C1 segment of cervical spinal cord (tissue), 14 donors: ENCODE measurements around the gene SNX30.
"Not testable (repeated sequence)": the region's sequence is repeated elsewhere in the genome, so short reads cannot be mapped to it uniquely, and the experiment has no call there.

Experiments used
- DNase-seq, 14 donors: peaks; one replicate each; lab custom pipeline; 2025; lab: John Stamatoyannopoulos, UW

SNX30 gene, protein sequence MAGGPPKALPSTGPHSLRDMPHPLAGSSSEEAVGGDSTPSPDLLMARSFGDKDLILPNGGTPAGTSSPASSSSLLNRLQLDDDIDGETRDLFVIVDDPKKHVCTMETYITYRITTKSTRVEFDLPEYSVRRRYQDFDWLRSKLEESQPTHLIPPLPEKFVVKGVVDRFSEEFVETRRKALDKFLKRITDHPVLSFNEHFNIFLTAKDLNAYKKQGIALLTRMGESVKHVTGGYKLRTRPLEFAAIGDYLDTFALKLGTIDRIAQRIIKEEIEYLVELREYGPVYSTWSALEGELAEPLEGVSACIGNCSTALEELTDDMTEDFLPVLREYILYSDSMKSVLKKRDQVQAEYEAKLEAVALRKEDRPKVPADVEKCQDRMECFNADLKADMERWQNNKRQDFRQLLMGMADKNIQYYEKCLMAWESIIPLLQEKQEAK

DNA sequence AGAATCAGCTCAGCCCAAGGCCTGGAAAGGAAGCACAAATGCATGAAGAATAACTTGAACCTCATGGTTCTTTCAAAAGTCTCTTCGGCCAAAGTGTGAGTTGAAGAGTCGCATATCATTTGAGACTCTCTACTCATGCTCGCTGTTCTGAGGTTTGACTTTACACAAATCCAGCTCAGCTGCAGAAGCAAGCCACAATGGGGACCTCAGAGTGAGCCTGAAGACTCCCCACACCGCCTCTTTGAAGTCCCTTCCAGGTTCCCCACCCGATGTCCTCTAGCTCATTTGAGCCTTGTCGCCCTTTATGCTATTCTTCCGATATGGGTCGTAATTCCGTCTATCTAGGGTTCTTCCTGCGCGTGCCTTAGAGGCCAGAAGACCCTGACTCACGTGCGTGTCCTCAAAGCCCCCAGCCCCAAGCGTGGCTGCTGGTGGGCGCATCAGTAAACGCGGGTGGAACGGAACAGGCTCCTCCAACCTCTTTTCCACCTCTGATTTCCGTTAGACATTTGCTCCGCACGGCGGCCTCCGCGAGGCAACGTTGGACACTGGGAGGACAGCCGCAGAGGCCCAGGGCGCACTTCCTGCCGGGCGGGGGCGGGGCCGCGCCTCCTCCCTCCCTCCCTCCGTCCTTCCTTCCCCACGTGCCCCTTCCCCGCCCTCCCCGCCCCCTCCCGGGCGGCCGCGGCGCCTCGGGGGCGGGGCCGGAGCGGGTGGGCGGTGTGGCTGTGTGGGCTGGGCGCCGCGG lies at the start of gene SNX30:
Gene SNX30 (plus strand): TSS at position 745 of the 748 bp plus-strand sequence. CDS start 242 bp downstream, outside the sequence.
- DNase-seq = peak in 13 of 14 donors; percentile 68 to 93 (median 85)

- no peak for DNase-seq
These were observed 47.3 kb upstream of the SNX30 start for GRCh38 chr9:112703304-112703703.

DNA sequence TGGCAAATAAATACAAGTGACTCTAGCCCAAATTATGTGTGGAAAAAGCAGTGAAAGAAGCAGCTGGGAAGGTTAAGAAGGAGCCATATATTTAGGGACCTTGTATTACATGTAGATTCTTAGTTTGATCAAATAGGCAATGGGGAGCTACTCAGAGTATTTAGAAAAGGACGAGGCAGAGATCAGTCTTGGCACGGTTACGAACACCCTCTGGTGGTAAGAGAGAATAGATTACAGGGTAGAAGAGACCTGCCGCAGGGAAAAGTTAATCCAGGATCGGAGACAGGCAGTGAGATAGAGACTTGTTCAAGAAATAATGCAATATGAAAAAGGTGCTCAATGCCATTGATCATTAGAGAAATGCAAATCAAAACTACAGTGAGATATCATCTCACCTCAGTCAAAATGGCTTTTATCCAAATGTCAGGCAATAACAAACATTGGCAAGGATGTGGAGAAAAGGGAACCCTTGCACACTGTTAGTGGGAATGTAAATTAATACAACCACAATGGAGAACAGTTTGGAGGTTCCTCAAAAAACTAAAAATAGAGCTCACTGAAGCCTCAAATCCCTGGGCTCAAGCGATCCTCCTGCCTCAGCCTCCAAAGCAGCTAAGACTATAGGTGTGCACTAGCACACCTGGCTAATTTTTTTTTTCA lies 44.7 kb upstream of the SNX30 start:
- peak in 3 of 14 donors; percentile 5 to 18 (median 17) for DNase-seq

GRCh38 chr9:112711050-112711689 lies 39.4 kb upstream of the SNX30 start:
- no peak for DNase-seq

DNA sequence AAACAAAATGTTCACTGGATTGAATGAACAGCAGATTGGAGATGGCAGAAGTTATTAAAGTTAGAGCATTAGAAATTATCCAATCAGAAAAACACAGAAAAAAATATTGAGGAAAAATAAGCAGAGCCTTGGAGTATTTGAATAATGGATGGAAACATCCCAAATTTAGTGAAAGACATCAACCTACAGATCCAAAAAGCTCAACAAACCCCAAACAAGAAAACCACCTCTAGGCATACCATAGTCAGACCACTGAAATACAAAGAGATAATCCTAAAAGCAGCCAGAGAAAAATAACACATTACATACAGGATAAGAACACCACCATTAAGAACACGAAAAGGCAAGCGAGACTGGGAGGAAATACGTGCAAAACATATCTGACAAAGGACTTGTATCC lies 37.9 kb upstream of the SNX30 start:
- no peak for DNase-seq

- peak; percentile 49 to 96 (median 94) for DNase-seq
These were observed 32.8 kb upstream of the SNX30 start, which contains the start of gene INIP for GRCh38 chr9:112717661-112718331. TSS of gene INIP (minus strand) at chr9:112718117. CDS start at chr9:112716485, 1,632 bp downstream.

DNA sequence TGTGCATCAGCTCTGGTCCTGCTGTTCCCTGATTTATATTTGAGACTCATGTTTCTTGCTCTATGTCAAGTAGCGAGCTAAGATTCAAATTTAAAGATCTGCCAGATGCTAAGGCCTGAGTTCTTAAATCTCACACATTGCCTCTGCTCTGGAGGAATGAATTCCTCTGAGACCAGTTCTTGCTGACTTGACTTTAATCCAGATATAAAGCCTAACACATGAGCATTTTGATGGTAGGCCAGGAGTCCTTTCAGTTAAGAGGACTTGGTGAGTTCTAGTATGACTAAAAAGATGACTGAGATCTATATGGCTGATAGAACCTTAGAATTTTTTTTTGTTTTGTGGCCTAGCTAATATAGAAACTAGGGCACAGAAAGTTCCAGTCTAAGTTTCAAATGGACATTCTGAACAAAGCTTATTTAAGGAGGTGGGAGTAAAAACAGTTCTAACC lies 31.3 kb upstream of the SNX30 start:
- no peak for DNase-seq

GRCh38 chr9:112719696-112720095 lies 30.9 kb upstream of the SNX30 start:
- DNase-seq = no peak

DNA sequence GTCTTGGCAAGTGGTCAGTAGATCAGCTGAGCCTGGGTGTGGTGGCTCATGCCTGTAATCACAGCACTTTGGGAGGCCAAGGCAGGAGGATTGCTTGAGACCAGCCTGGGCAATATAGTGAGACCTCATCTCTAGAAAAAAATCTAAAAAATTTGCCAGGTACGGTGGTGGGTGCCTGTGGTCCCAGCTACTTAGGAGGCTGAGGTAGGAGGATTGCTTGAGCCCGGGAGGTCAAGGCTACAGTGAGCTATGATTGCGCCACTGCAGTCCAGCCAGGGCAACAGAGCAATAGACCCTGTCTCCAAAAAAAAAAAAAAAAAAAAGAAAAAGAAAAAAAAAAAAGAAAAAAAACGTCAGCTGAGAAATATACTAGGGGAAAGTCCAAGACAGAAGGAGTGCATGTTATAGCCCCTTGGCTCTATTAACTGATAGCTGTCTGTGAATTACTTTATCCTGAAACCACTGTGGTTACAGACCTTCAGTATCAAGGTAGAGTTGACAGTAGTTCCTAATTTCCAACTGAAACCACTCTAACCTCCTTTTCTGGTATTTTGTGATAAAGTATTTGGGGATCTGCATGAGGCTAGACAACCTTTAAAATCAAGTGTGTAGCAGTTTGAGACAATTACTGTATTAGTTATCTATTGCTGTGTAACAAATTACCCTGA lies 30.3 kb upstream of the SNX30 start:
- DNase-seq = no peak

DNA sequence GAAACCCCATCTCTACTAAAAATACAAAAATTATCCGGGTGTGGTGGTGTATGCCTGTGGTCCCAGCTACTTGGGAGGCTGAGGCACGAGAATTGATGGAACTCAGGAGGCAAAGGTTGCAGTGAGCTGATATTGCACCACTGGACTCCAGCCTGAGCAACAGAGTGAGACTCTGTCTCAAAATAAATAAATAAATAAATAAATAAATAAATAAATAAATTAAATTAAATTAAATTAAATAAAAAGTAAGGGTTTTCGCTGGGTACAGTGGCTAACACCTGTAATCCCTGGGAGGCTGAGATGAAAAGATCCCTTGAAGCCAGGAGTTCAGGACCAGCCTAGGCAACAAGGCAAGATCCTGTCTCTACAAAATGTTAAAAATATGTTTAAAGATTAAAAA lies 27.8 kb upstream of the SNX30 start:
- DNase-seq = not testable (repeated sequence)

DNA sequence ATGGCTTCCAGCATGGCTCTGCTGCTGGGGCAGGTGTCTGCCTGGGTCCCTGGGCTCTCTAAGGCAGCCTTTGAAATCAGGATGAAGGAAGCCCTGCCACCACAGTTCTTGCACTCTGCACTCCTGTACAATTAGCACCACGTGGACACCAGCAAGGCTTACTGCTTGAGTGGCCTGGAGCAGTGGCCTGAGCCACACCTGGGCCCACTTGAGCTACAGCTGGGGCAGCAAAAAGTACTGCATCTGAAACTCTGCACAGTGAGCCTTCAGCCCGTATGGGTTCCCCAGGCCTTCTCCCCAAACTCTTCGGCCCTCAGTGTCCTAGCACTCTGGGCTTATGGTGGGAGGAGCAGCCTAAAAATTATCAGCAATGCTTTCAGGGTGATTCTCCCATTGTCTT lies 24.6 kb upstream of the SNX30 start:
- DNase-seq = no peak

DNA sequence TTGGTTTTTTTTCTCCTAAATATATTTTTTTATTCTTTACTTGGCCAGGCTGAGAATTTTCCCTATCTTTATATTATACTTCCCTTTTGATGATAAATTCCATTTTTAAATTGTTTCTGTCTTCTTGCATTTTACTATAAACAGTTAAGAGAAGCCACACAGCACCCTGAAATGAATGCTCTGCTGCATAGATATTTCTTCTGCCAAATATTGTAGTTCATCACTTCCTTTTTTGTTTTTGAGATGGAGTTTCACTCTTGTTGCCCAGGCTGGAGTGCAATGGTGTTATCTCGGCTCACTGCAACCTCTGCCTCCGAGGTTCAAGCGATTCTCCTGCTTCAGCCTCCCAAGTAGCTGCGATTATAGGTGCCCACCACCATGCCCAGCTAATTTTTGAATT lies 24.1 kb upstream of the SNX30 start:
- no peak for DNase-seq

DNA sequence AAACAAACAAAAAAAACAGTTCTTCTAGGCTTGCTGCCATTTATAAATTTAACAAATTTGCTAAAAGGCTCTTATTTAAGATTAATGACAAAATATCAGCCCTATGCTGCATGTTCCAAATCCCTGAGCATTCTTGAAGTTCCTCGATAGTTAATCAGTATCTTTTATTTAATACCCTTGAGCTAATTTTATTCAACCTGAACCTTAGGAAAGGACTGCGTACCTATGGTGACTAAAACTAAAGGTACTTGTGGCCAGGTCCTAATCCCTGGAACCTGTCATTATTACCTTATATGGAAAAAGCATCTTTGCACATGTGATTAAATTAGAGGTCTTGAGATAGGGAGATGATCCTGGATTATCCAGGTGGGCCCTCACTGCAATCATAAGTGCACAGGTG lies 22.2 kb upstream of the SNX30 start:
- DNase-seq = no peak

DNA sequence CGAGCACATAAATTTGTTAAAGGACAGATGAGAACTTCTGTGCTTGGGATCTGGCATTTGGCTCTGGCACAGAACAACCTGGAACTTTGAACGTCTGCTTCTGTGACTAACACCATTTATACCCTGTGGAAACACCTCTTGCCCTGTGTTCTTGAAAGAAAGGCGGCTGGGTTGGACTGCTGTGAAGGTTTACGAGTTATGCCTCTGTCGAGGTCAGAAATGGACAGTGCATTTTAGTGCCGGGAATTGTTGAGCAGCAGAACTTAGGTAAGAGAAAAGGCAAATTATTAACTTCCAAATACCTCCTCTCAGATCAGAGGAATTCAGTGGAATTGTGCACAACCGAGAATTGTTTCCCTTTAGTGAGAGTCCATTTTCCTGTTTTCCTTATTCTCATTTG lies 18.6 kb upstream of the SNX30 start:
- DNase-seq = no peak

DNA sequence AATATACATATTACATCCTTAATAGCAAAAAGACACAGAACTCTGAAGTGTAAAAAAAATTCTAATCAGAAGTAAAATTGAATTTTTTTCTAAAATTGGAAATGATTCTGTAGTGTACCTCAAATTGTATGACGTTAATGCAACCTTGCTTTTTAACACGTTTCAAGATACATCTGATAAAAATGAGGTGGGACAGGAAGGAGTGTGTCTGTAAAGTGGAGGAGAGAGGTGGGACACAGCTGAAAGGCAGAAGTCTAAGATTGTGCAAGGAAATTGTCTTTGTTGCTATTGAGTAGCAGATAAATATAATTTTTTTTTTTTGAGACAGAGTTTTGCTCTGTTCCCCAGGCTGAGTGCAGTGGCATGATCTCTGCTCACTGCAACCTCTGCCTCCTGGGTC lies 15.7 kb upstream of the SNX30 start:
- DNase-seq = no peak

DNA sequence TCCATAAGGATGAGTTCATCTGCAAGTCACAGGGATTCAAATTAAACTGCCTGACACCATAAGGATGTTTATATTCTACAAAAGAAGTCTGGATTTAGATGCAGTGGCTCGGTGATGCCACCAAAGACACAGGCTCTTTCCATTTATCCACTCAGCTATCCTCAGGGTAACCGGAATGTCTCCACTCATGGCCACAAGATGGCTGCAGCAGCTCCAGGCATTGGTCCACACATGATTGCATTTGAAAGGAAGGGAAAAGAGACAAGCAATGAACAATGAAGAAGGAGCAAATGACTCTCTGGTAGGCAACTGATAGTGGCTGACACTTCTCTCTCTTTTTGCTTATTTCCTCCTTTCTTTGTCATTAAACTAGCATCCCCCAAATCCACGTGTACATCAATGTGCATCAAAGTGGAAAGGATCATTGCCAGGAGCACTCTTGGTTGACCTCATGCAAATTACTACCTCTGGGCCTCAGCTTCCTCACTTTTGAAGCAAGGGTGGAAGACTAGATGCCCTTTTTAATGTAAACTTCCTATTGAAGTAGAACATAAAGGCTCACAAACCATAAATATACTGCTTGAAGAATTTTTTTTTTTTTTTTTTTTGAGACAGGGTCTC lies 7.2 kb upstream of the SNX30 start:
- DNase-seq = no peak

DNA sequence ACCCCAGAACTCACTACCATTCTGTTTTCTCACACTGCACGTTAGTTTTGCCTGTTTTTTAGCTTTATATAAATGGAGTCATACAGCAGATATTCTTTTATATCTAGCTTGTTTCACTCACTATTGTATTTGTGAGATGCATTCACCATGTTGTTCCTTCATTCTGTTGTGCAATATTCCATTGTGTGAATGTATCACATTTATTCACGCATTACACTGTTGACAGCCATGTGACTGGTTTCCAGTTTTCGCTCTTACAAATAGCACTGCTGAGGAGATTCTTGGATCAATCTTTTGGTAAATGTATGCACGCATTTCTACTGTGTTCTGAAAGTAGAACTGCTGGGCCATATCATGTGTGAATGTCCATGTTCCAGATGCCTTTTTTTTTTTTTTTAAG lies 6.4 kb upstream of the SNX30 start:
- no peak for DNase-seq

- DNase-seq = peak in 12 of 14 donors; percentile 33 to 89 (median 74)
These were observed 3.5 kb upstream of the SNX30 start for GRCh38 chr9:112747094-112747493.

DNA sequence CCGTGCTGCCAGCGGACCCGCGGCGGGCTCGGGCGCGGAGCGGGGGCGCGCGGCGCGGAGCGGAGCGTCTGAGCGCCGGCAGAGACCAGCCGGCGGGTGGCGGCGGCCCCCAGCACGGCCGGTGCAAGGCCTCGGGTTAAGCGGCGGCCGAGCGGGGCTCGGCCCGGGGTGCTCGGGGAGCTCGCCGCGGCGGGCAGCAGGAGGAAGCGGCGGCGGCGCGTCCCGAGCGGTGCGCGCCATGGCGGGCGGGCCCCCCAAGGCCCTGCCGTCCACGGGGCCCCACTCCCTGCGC lies 150 bp downstream of the SNX30 start:
- DNase-seq = peak in 1 of 14 donors; percentile 58
